Measurements from ENCODE around the gene ATG4B. TPM values are rescaled to one million over a fixed set of nuclear protein-coding genes. Genes with fewer than 3 reads are reported as not detected.

Gene ATG4B
- total RNA-seq, 2 donors from 2014 or later, result 126 to 166 TPM

GRCh38 chr2:241597561-241597960, 39.9 kb upstream of the ATG4B start:
- Histone ChIP-seq H3K9ac (ENCODE audit: extremely low read depth, low read length, poor library complexity, severe bottlenecking) (no peak overlapping the region), H3K27me3 (ENCODE audit: control insufficient read depth, insufficient read depth, low read length, poor library complexity, severe bottlenecking) (no peaks in the 10 kb centered on the region), H3K9me3 (ENCODE audit: control insufficient read depth, low read length) (no peaks in the 10 kb centered on the region), H3K36me3 (ENCODE audit: control insufficient read depth, insufficient read depth, low read length) (peaks cover 35% of the 10 kb centered on the region), H3K27ac (ENCODE audit: low read depth, low read length) (no peak overlapping the region), H3K4me3 (ENCODE audit: low read length) (no peak overlapping the region), H3K4me1 (ENCODE audit: control insufficient read depth, insufficient read depth, low read length) (no peaks in the 10 kb centered on the region)
- Mint-ChIP-seq H3K27me3 (ENCODE audit: insufficient read depth) (no peaks in the 10 kb centered on the region), H3K4me1 (no peaks in the 10 kb centered on the region), H3K27ac (no peak overlapping the region), H3K36me3 (ENCODE audit: low read depth) (peaks cover 55% of the 10 kb centered on the region), H3K4me3 (no peak overlapping the region), H3K9me3 (no peaks in the 10 kb centered on the region)
- DNase-seq, result no peak
- WGBS, 2 experiments (ENCODE audit: insufficient coverage in 1 of 2, insufficient read length in 1 of 2), result 91 to 92% methylated on average over 5 to 6 of the region's 6 CpGs
- no peak for TF ChIP-seq CTCF (conservative IDR thresholded peaks at IDR 0.05)

GRCh38 chr2:241598061-241598460, 39.4 kb upstream of the ATG4B start:
- H3K27me3 ChIP-seq (ENCODE audit: control insufficient read depth, insufficient read depth, low read length, poor library complexity, severe bottlenecking), result no peaks in the 10 kb centered on the region
- H3K4me3 ChIP-seq (ENCODE audit: low read length), result no peak overlapping the region
- Mint-ChIP-seq H3K9me3 (no peaks in the 10 kb centered on the region), H3K27me3 (ENCODE audit: insufficient read depth) (no peaks in the 10 kb centered on the region), H3K4me3 (no peak overlapping the region), H3K4me1 (no peaks in the 10 kb centered on the region), H3K36me3 (ENCODE audit: low read depth) (peaks cover 59% of the 10 kb centered on the region), H3K27ac (no peak overlapping the region)
- no peak overlapping the region for H3K27ac ChIP-seq (ENCODE audit: low read depth, low read length)
- no peaks in the 10 kb centered on the region for H3K4me1 ChIP-seq (ENCODE audit: control insufficient read depth, insufficient read depth, low read length)
- DNase-seq, result no peak
- H3K36me3 ChIP-seq (ENCODE audit: control insufficient read depth, insufficient read depth, low read length), result peaks cover 35% of the 10 kb centered on the region
- WGBS, 2 experiments (ENCODE audit: insufficient coverage in 1 of 2, insufficient read length in 1 of 2), result 84 to 86% methylated on average over 5 of the region's 5 CpGs
- no peak for TF ChIP-seq CTCF (conservative IDR thresholded peaks at IDR 0.05)
- no peaks in the 10 kb centered on the region for H3K9me3 ChIP-seq (ENCODE audit: control insufficient read depth, low read length)
- no peak overlapping the region for H3K9ac ChIP-seq (ENCODE audit: extremely low read depth, low read length, poor library complexity, severe bottlenecking)

GRCh38 chr2:241598487-241598886, 39.0 kb upstream of the ATG4B start:
- DNase-seq, result peak; percentile 63
- H3K4me1 ChIP-seq (ENCODE audit: control insufficient read depth, insufficient read depth, low read length), result no peaks in the 10 kb centered on the region
- WGBS, 2 experiments (ENCODE audit: insufficient coverage in 1 of 2, insufficient read length in 1 of 2), result 85% methylated on average over 1 of the region's 1 CpG; no CpG with 5 or more reads in 1 of the 2 experiments
- H3K27ac Mint-ChIP-seq, result no peak overlapping the region
- H3K9me3 Mint-ChIP-seq, result no peaks in the 10 kb centered on the region
- H3K4me3 Mint-ChIP-seq, result no peak overlapping the region
- peaks cover 35% of the 10 kb centered on the region for H3K36me3 ChIP-seq (ENCODE audit: control insufficient read depth, insufficient read depth, low read length)
- peaks cover 63% of the 10 kb centered on the region for H3K36me3 Mint-ChIP-seq (ENCODE audit: low read depth)
- no peaks in the 10 kb centered on the region for H3K4me1 Mint-ChIP-seq
- no peak overlapping the region for H3K9ac ChIP-seq (ENCODE audit: extremely low read depth, low read length, poor library complexity, severe bottlenecking)
- no peaks in the 10 kb centered on the region for H3K9me3 ChIP-seq (ENCODE audit: control insufficient read depth, low read length)
- no peaks in the 10 kb centered on the region for H3K27me3 ChIP-seq (ENCODE audit: control insufficient read depth, insufficient read depth, low read length, poor library complexity, severe bottlenecking)
- no peaks in the 10 kb centered on the region for H3K27me3 Mint-ChIP-seq (ENCODE audit: insufficient read depth)
- no peak overlapping the region for H3K4me3 ChIP-seq (ENCODE audit: low read length)
- TF ChIP-seq CTCF (conservative IDR thresholded peaks at IDR 0.05), result peak; percentile 50
- no peak overlapping the region for H3K27ac ChIP-seq (ENCODE audit: low read depth, low read length)
